Pancreas (tissue), 10 donors: ENCODE measurements around the gene TLX1. TPM values are rescaled to one million over a fixed set of nuclear protein-coding genes. Genes with fewer than 3 reads are reported as not detected.

Experiments used
- ATAC-seq, 4 donors: fragments of 200-7000 bp; cut with Tn5 transposase; one replicate each; pipeline versions ENCODE4 v1.8.0 to v1.9.1; 2020; ENCODE audit warnings: mild to moderate bottlenecking in 4 of 4, moderate library complexity in 4 of 4
- DNase-seq, 6 donors: peaks; one replicate each; pipeline ENCODE4 v3.0.0-alpha.2; 2020
- FAIRE-seq: peaks from 2 replicates; lab custom pipeline; 2012; peaks lifted over from hg19 to GRCh38; lab: Jason Lieb, UNC
- H3K27ac ChIP-seq, 4 donors: fragments of 200-600 bp; sonication (generic); 1 replicate in 3 of 4; 2 replicates in 1 of 4; pipeline versions ENCODE4 v1.5.0 to v1.8.0; 2020
- H3K27me3 ChIP-seq, 4 donors: fragments of 200-600 bp; one replicate each; pipeline ENCODE4 v1.8.0; 2021
- H3K36me3 ChIP-seq, 3 donors: fragments of 200-600 bp; sonication (generic) in 1 of 3; one replicate each; pipeline versions ENCODE4 v1.5.0 to v1.8.0; 2020 to 2021
- H3K4me1 ChIP-seq, 3 donors: fragments of 200-600 bp; one replicate each; pipeline ENCODE4 v1.8.0; 2021
- H3K4me3 ChIP-seq, 4 donors: fragments of 200-600 bp; sonication (generic) in 2 of 4; one replicate each; pipeline versions ENCODE4 v1.5.0 to v1.8.0; 2020 to 2021
- H3K9me3 ChIP-seq, 4 donors: fragments of 200-600 bp; one replicate each; pipeline ENCODE4 v1.8.0; 2021
- CTCF ChIP-seq, 4 donors: fragments of 200-600 bp; sonication (generic) in 3 of 4; IDR thresholded peaks; one replicate each; pipeline versions ENCODE4 v1.5.0 to v1.8.0; 2021; ENCODE audit warnings: antibody characterized with exemption in 4 of 4
- WGBS, 2 donors: extraction: QIAGEN DNeasy Blood & Tissue Kit; methylation state at CpG; one replicate each; pipeline ENCODE4 v1.1.7; 2013; 5-methylcytosine and 5-hydroxymethylcytosine counted together
- intact Hi-C, 3 donors: fragments of 100-400 bp; cut with DNase I; formaldehyde crosslinking; loops; one replicate each; pipeline versions ENCODE4 v1.11.1 to v1.14.2; 2022
- polyA plus RNA-seq, 2 donors: library from polyadenylated mRNA; stranded (reverse); fragments of 200-250 nt; gene quantifications; one replicate each; pipeline ENCODE4 v1.2.3, GENCODE V29; 2013
- total RNA-seq, 6 donors: library from RNA; stranded (reverse); fragmentation: NEBNext Ultra II Directional in 4 of 6; extraction: Animal tissue kit (Norgen Biotek cat#: 25700) in 4 of 6; gene quantifications; one replicate each; pipeline versions ENCODE4 v1.2.1 to v1.2.4, GENCODE V29; 2021 to 2023
- donor health status: healthy with polysubstance abuse.
- donor health status: DM: no; HTN: no; CAD: no; lungs with moderate emphysema.
- donor health status: DM: no; HTN: no; CAD: no.
- donor health status: control.
- donor health status: control.
- donor health status: Bipolar disorder and iron deficiency.
- donor health status: DM: yes; HTN: yes; CAD: no.
- donor health status: DM: no; HTN: no; CAD: no.
- donor health status: DM: no; HTN: no; CAD: no.
- donor health status: DM: yes; HTN: yes; CAD: no.

TLX1 gene
- total and polyA plus RNA-seq, 8 donors = 0.11 to 0.19 TPM; not detected in 6

- DNase-seq = no peak
These were observed 7.1 kb upstream of the TLX1 start for GRCh38 chr10:101123815-101124617.

GRCh38 chr10:101124933-101125332, 6.2 kb upstream of the TLX1 start:
- H3K36me3 ChIP-seq = no peaks in the 10 kb centered on the region
- H3K27me3 ChIP-seq = peaks cover 0 to 30% (median 0%) of the 10 kb centered on the region in 4 donors
- no peak overlapping the region for H3K4me3 ChIP-seq
- H3K27ac ChIP-seq = no peak overlapping the region
- 76 to 81% methylated on average over 5 of the region's 5 CpGs for WGBS, 2 donors
- TF ChIP-seq CTCF (IDR thresholded peaks at IDR 0.05) = no peak
- intact Hi-C loops = no loop called here
- ATAC-seq (no peak), DNase-seq (no peak), FAIRE-seq (no peak)
- no peaks in the 10 kb centered on the region for H3K9me3 ChIP-seq
- H3K4me1 ChIP-seq = peaks cover 0 to 3% (median 0%) of the 10 kb centered on the region in 3 donors

More at GRCh38 chr10:101123815-101124617, 7.1 kb upstream of the TLX1 start:
- Histone ChIP-seq H3K36me3 (no peaks in the 10 kb centered on the region), H3K4me3 (peak overlapping the region in 2 of 4 donors; percentile 32 to 34), H3K9me3 (no peaks in the 10 kb centered on the region), H3K27me3 (peaks cover 0 to 22% (median 0%) of the 10 kb centered on the region in 4 donors), H3K27ac (no peak overlapping the region), H3K4me1 (peaks cover 0 to 3% (median 0%) of the 10 kb centered on the region in 3 donors)
- intact Hi-C loops = no loop called here
- ATAC-seq (no peak), FAIRE-seq (no peak)
- TF ChIP-seq CTCF (IDR thresholded peaks at IDR 0.05) = no peak
- 55 to 58% methylated on average over 13 of the region's 13 CpGs for WGBS, 2 donors

GRCh38 chr10:101126684-101127628, 4.1 kb upstream of the TLX1 start:
- ATAC-seq (no peak), FAIRE-seq (no peak), DNase-seq (no peak)
- intact Hi-C loops = no loop called here
- WGBS, 2 donors = 44 to 48% methylated on average over 14 of the region's 14 CpGs
- peaks cover 0 to 9% (median 0%) of the 10 kb centered on the region in 3 donors for H3K4me1 ChIP-seq
- H3K4me3 ChIP-seq = no peak overlapping the region
- H3K9me3 ChIP-seq = no peaks in the 10 kb centered on the region
- no peaks in the 10 kb centered on the region for H3K36me3 ChIP-seq
- H3K27me3 ChIP-seq = peaks cover 0 to 38% (median 0%) of the 10 kb centered on the region in 4 donors
- no peak for TF ChIP-seq CTCF (IDR thresholded peaks at IDR 0.05)
- H3K27ac ChIP-seq = no peak overlapping the region

- Histone ChIP-seq H3K9me3 (no peaks in the 10 kb centered on the region), H3K4me1 (peaks cover 0 to 10% (median 0%) of the 10 kb centered on the region in 3 donors), H3K27me3 (peaks cover 0 to 55% (median 6%) of the 10 kb centered on the region in 4 donors), H3K27ac (no peak overlapping the region), H3K4me3 (no peak overlapping the region), H3K36me3 (no peaks in the 10 kb centered on the region)
- FAIRE-seq (no peak), ATAC-seq (no peak), DNase-seq (no peak)
- intact Hi-C loops = no loop called here
- no peak for TF ChIP-seq CTCF (IDR thresholded peaks at IDR 0.05)
- WGBS, 2 donors = 61 to 63% methylated on average over 5 of the region's 5 CpGs
These were observed 959 bp upstream of the TLX1 start for GRCh38 chr10:101130141-101130540.
